HCT116 (cell line): ENCODE results near the gene C1orf167. TPM values are rescaled to one million over a fixed set of nuclear protein-coding genes. Genes with fewer than 3 reads are reported as not detected.

Source experiments
- ATAC-seq: fragments of 200-7000 bp; cut with Tn5 transposase; 2 replicates; pipeline ENCODE4 v1.9.1; 2020; ENCODE audit warnings: mild to moderate bottlenecking, moderate library complexity
- BruUV-seq: library from RNA; stranded (reverse); fragments of 400-500 nt; replicated peaks from 2 replicates; lab custom pipeline; 2021; lab: Mats Ljungman, UMichigan
- CTCF ChIA-PET: fragments of 300-600 bp; sonication (Branson Sonifier 250); formaldehyde crosslinking; loops from one replicate; lab custom pipeline; 2021; ENCODE audit warnings: antibody characterized with exemption; lab: Charles Lee
- POLR2A ChIA-PET: fragments of 300-600, 350-600 bp; sonication (Branson Sonifier 250); formaldehyde crosslinking; loops from one replicate; lab custom pipeline; 2021; ENCODE audit warnings: antibody characterized with exemption; lab: Charles Lee
- RAD21 ChIA-PET, 2 experiments: fragments of 300-600 bp; sonication (Branson Sonifier 250); formaldehyde crosslinking; loops; one replicate each; lab custom pipeline; 2023; ENCODE audit warnings: low total read pairs in 2 of 2; ENCODE audit not compliant: uncharacterized antibody in 2 of 2, unreplicated experiment in 2 of 2, low non-redundant PET in 1 of 2; lab: Charles Lee
- DNase-seq: peaks from one replicate; pipeline ENCODE4 v3.0.0-alpha.2; 2010; ENCODE audit warnings: low read depth, low spot score
- H2AFZ ChIP-seq: fragments of 200-600 bp; shearing (Covaris generic), sonication (generic); 2 replicates; pipeline ENCODE4 v1.6.1; 2017; ENCODE audit warnings: low read depth, mixed run types, mixed read lengths, antibody characterized with exemption, low read length; ENCODE audit not compliant: poor library complexity, severe bottlenecking
- H3K27ac ChIP-seq: 2 replicates; pipeline ENCODE4 v1.5.1; 2012; ENCODE audit warnings: low read depth, low read length
- H3K27me3 ChIP-seq: fragments of 200-600 bp; sonication (generic); 2 replicates; pipeline ENCODE4 v1.6.1; 2016; ENCODE audit warnings: mixed run types, low read length, mixed read lengths; ENCODE audit not compliant: insufficient read depth
- H3K36me3 ChIP-seq, 2 experiments: fragments of 200-500 bp in 1 of 2; fragments of 200-600 bp in 1 of 2; sonication (Bioruptor generic) in 1 of 2; sonication (generic) in 1 of 2; 2 replicates each; pipeline versions ENCODE4 v1.5.1 to v1.6.1; 2014 to 2016; ENCODE audit warnings: low read length in 2 of 2, inconsistent platforms in 1 of 2, mixed read lengths in 1 of 2, mixed run types in 1 of 2; ENCODE audit not compliant: insufficient read depth in 2 of 2, control insufficient read depth in 1 of 2
- H3K4me1 ChIP-seq, 2 experiments: fragments of 200-600 bp in 1 of 2; sonication (generic) in 1 of 2; 2 replicates each; pipeline versions ENCODE4 v1.5.1 to v1.6.1; 2012 to 2017; ENCODE audit warnings: low read length in 2 of 2, inconsistent platforms in 1 of 2, mild to moderate bottlenecking in 1 of 2, mixed read lengths in 1 of 2, mixed run types in 1 of 2, moderate library complexity in 1 of 2; ENCODE audit not compliant: insufficient read depth in 2 of 2, control insufficient read depth in 1 of 2
- H3K4me2 ChIP-seq: fragments of 200-600 bp; sonication (generic); 2 replicates; pipeline ENCODE4 v1.6.1; 2017; ENCODE audit warnings: mixed run types, low read length, mixed read lengths
- H3K4me3 ChIP-seq, 2 experiments: fragments of 200-600 bp in 1 of 2; sonication (generic) in 1 of 2; replicated peaks in 1 of 2; 2 replicates each; pipeline ENCODE4 v1.5.1; 2011 to 2016; ENCODE audit warnings: low read length in 2 of 2, control low read depth in 1 of 2, low read depth in 1 of 2, mild to moderate bottlenecking in 1 of 2, mixed read lengths in 1 of 2, mixed run types in 1 of 2
- H3K79me2 ChIP-seq: fragments of 200-600 bp; sonication (generic); 2 replicates; pipeline ENCODE4 v1.6.1; 2017; ENCODE audit warnings: mild to moderate bottlenecking, mixed run types, low read length, moderate library complexity, mixed read lengths; ENCODE audit not compliant: insufficient read depth
- H3K9ac ChIP-seq: fragments of 200-600 bp; sonication (generic); 2 replicates; pipeline ENCODE4 v1.6.1; 2016; ENCODE audit warnings: low read length, mixed read lengths
- H3K9me2 ChIP-seq: fragments of 200-600 bp; sonication (generic), shearing (Covaris generic); 2 replicates; pipeline ENCODE4 v1.6.1; 2017; ENCODE audit warnings: mixed run types, mild to moderate bottlenecking, moderate library complexity; ENCODE audit not compliant: insufficient read depth
- H3K9me3 ChIP-seq, 2 experiments: fragments of 200-500 bp in 1 of 2; fragments of 200-600 bp in 1 of 2; sonication (Bioruptor generic) in 1 of 2; sonication (generic) in 1 of 2; 2 replicates each; pipeline ENCODE4 v1.6.1; 2014 to 2017; ENCODE audit warnings: low read length in 2 of 2, mixed read lengths in 2 of 2, inconsistent platforms in 1 of 2, low read depth in 1 of 2, mild to moderate bottlenecking in 1 of 2, mixed run types in 1 of 2, moderate library complexity in 1 of 2; ENCODE audit not compliant: control insufficient read depth in 1 of 2, insufficient read depth in 1 of 2
- H4K20me1 ChIP-seq: fragments of 200-600 bp; sonication (generic), shearing (Covaris generic); 2 replicates; pipeline ENCODE4 v1.6.1; 2017; ENCODE audit warnings: mixed run types, mild to moderate bottlenecking, moderate library complexity; ENCODE audit not compliant: insufficient read depth
- CBX3 ChIP-seq: IDR thresholded peaks from 2 replicates; pipeline ENCODE4 v1.6.1; 2012; ENCODE audit warnings: low read depth
- CEBPB ChIP-seq: IDR thresholded peaks from 2 replicates; pipeline ENCODE4 v1.6.1; 2012; ENCODE audit warnings: low read depth
- EGR1 ChIP-seq: IDR thresholded peaks from 2 replicates; pipeline ENCODE4 v1.6.1; 2012; ENCODE audit warnings: low read depth
- ELF1 ChIP-seq: IDR thresholded peaks from 2 replicates; pipeline ENCODE4 v1.6.1; 2012; ENCODE audit warnings: low read depth, borderline replicate concordance
- EZH2 ChIP-seq: fragments of 200-600 bp; sonication (generic); IDR thresholded peaks from 2 replicates; pipeline ENCODE4 v1.6.1; 2017; ENCODE audit warnings: antibody characterized with exemption, mixed run types
- FOSL1 ChIP-seq: IDR thresholded peaks from 2 replicates; pipeline ENCODE4 v1.6.1; 2012; ENCODE audit warnings: low read depth
- JUND ChIP-seq: IDR thresholded peaks from 2 replicates; pipeline ENCODE4 v1.6.1; 2012
- POLR2AphosphoS5 ChIP-seq: IDR thresholded peaks from 2 replicates; pipeline ENCODE4 v1.6.1; 2011; ENCODE audit warnings: mild to moderate bottlenecking, low read depth, low read length, moderate library complexity
- RAD21 ChIP-seq: IDR thresholded peaks from 2 replicates; pipeline ENCODE4 v1.6.1; 2012; ENCODE audit warnings: low read depth, mild to moderate bottlenecking
- SIN3A ChIP-seq: IDR thresholded peaks from 2 replicates; pipeline ENCODE4 v1.6.1; 2012; ENCODE audit warnings: low read depth
- SP1 ChIP-seq: IDR thresholded peaks from 2 replicates; pipeline ENCODE4 v1.6.1; 2012; ENCODE audit warnings: low read depth
- SRF ChIP-seq: IDR thresholded peaks from 2 replicates; pipeline ENCODE4 v1.6.1; 2012; ENCODE audit warnings: low read depth
- TCF7L2 ChIP-seq: IDR thresholded peaks from 2 replicates; pipeline ENCODE4 v1.7.0; 2011; ENCODE audit warnings: borderline replicate concordance, inconsistent platforms; ENCODE audit not compliant: insufficient read depth, insufficient read length; ENCODE audit errors: extremely low read depth
- YY1 ChIP-seq: IDR thresholded peaks from 2 replicates; pipeline ENCODE4 v1.6.1; 2011; ENCODE audit warnings: low read length, low read depth, moderate library complexity, mild to moderate bottlenecking; ENCODE audit not compliant: insufficient replicate concordance; ENCODE audit errors: extremely low read depth
- ZFX ChIP-seq: fragments of 450-650 bp; IDR thresholded peaks from 2 replicates; pipeline ENCODE4 v1.6.1; 2017
- intact Hi-C: fragments of 100-400 bp; cut with micrococcal nuclease; formaldehyde crosslinking; loops from 2 replicates; pipeline ENCODE4 v1.10.0; 2022
- total RNA-seq: library from RNA; stranded (reverse); gene quantifications from one replicate; pipeline ENCODE4 v1.2.1, GENCODE V29; 2021; ENCODE audit not compliant: unreplicated experiment
- TF ChIP-seq, protein P1 (sequence below): IDR thresholded peaks from 2 replicates; pipeline ENCODE4 v1.6.1; 2012; ENCODE audit warnings: low read depth
- TF ChIP-seq, protein P2 (sequence below): IDR thresholded peaks from 2 replicates; pipeline ENCODE4 v1.6.1; 2012
- TF ChIP-seq, protein P3 (sequence below), 3 experiments: fragments of 200-600 bp in 1 of 3; sonication (generic) in 1 of 3; IDR thresholded peaks in 2 of 3; conservative IDR thresholded peaks in 1 of 3; 2 replicates each; pipeline ENCODE4 v1.5.1; 2012 to 2017; ENCODE audit warnings: low read depth in 2 of 3, low read length in 2 of 3, antibody characterized with exemption in 1 of 3, borderline replicate concordance in 1 of 3, control low read depth in 1 of 3, mild to moderate bottlenecking in 1 of 3, mixed read lengths in 1 of 3, mixed run types in 1 of 3, moderate library complexity in 1 of 3; ENCODE audit not compliant: insufficient read depth in 1 of 3
- TF ChIP-seq, protein P4 (sequence below): IDR thresholded peaks from 2 replicates; pipeline ENCODE4 v1.6.1; 2012
- TF ChIP-seq, protein P5 (sequence below): IDR thresholded peaks from 2 replicates; pipeline ENCODE4 v1.6.1; 2011; ENCODE audit warnings: mild to moderate bottlenecking, low read length, moderate library complexity; ENCODE audit not compliant: insufficient replicate concordance; ENCODE audit errors: extremely low read depth

C1orf167 gene
- total RNA-seq, 1 experiment from 2014 or later = 0.12 TPM

DNA sequence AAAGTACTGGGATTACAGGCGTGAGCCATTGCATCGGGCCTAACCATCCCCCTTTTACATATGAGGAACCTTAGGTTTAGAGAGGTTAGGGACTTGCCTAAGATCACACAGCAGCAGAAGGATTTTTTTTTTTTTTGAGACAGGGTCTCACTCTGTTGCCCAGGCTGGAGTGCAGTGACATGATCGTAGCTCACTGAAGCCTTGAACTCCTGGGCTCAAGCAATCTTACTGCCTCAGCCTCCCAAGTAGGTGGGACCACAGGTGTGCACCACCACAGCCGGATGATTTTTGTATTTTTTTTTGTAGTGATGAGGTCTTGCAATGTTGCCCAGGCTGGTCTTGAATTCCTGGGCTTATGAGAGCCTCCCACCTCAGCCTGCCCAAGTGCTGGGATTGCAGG lies 2.2 kb upstream of the C1orf167 start:
- TF ChIP-seq ELF1 = no peak
- no peak for TF ChIP-seq SIN3A
- TF ChIP-seq, protein P1, sequence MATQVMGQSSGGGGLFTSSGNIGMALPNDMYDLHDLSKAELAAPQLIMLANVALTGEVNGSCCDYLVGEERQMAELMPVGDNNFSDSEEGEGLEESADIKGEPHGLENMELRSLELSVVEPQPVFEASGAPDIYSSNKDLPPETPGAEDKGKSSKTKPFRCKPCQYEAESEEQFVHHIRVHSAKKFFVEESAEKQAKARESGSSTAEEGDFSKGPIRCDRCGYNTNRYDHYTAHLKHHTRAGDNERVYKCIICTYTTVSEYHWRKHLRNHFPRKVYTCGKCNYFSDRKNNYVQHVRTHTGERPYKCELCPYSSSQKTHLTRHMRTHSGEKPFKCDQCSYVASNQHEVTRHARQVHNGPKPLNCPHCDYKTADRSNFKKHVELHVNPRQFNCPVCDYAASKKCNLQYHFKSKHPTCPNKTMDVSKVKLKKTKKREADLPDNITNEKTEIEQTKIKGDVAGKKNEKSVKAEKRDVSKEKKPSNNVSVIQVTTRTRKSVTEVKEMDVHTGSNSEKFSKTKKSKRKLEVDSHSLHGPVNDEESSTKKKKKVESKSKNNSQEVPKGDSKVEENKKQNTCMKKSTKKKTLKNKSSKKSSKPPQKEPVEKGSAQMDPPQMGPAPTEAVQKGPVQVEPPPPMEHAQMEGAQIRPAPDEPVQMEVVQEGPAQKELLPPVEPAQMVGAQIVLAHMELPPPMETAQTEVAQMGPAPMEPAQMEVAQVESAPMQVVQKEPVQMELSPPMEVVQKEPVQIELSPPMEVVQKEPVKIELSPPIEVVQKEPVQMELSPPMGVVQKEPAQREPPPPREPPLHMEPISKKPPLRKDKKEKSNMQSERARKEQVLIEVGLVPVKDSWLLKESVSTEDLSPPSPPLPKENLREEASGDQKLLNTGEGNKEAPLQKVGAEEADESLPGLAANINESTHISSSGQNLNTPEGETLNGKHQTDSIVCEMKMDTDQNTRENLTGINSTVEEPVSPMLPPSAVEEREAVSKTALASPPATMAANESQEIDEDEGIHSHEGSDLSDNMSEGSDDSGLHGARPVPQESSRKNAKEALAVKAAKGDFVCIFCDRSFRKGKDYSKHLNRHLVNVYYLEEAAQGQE = no peak
- TF ChIP-seq, protein P2, sequence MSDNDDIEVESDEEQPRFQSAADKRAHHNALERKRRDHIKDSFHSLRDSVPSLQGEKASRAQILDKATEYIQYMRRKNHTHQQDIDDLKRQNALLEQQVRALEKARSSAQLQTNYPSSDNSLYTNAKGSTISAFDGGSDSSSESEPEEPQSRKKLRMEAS = no peak
- no peak for TF ChIP-seq CEBPB
- no peak for TF ChIP-seq TCF7L2
- no peak for TF ChIP-seq ZFX
- TF ChIP-seq RAD21 = no peak
- no peak for TF ChIP-seq EGR1
- TF ChIP-seq SRF = no peak
- TF ChIP-seq, protein P3, sequence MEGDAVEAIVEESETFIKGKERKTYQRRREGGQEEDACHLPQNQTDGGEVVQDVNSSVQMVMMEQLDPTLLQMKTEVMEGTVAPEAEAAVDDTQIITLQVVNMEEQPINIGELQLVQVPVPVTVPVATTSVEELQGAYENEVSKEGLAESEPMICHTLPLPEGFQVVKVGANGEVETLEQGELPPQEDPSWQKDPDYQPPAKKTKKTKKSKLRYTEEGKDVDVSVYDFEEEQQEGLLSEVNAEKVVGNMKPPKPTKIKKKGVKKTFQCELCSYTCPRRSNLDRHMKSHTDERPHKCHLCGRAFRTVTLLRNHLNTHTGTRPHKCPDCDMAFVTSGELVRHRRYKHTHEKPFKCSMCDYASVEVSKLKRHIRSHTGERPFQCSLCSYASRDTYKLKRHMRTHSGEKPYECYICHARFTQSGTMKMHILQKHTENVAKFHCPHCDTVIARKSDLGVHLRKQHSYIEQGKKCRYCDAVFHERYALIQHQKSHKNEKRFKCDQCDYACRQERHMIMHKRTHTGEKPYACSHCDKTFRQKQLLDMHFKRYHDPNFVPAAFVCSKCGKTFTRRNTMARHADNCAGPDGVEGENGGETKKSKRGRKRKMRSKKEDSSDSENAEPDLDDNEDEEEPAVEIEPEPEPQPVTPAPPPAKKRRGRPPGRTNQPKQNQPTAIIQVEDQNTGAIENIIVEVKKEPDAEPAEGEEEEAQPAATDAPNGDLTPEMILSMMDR (IDR thresholded peaks at IDR 0.05 in 2 of 3, conservative IDR thresholded peaks at IDR 0.05 in 1 of 3; ENCODE audit: borderline replicate concordance in 1 of 3, insufficient read depth in 1 of 3, low read depth in 2 of 3, low read length in 2 of 3) = no peak
- no peak for TF ChIP-seq SP1
- no peak for TF ChIP-seq POLR2AphosphoS5
- no peak for TF ChIP-seq CBX3
- TF ChIP-seq YY1 = no peak
- TF ChIP-seq EZH2 = no peak
- TF ChIP-seq, protein P4, sequence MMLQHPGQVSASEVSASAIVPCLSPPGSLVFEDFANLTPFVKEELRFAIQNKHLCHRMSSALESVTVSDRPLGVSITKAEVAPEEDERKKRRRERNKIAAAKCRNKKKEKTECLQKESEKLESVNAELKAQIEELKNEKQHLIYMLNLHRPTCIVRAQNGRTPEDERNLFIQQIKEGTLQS = no peak
- TF ChIP-seq, protein P5, sequence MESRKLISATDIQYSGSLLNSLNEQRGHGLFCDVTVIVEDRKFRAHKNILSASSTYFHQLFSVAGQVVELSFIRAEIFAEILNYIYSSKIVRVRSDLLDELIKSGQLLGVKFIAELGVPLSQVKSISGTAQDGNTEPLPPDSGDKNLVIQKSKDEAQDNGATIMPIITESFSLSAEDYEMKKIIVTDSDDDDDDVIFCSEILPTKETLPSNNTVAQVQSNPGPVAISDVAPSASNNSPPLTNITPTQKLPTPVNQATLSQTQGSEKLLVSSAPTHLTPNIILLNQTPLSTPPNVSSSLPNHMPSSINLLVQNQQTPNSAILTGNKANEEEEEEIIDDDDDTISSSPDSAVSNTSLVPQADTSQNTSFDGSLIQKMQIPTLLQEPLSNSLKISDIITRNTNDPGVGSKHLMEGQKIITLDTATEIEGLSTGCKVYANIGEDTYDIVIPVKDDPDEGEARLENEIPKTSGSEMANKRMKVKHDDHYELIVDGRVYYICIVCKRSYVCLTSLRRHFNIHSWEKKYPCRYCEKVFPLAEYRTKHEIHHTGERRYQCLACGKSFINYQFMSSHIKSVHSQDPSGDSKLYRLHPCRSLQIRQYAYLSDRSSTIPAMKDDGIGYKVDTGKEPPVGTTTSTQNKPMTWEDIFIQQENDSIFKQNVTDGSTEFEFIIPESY = no peak
- no peak for TF ChIP-seq FOSL1
- no peak for TF ChIP-seq JUND
- no TSS peak for BruUV-seq
- H3K4me3 ChIP-seq = no peak overlapping the region
- ChIA-PET RAD21 (no interaction called here), CTCF (no interaction called here), POLR2A (no interaction called here)
- ATAC-seq (no peak), DNase-seq (no peak)
- H4K20me1 ChIP-seq = no peaks in the 10 kb centered on the region
- H3K4me1 ChIP-seq = peaks cover 0 to 8% of the 10 kb centered on the region in 2 experiments; a peak in 1 of 4 replicates
- H3K9me2 ChIP-seq = no peaks in the 10 kb centered on the region
- H3K27me3 ChIP-seq = no peaks in the 10 kb centered on the region
- H3K27ac ChIP-seq = no peak overlapping the region
- intact Hi-C loops = no loop called here
- no peaks in the 10 kb centered on the region for H3K36me3 ChIP-seq
- H3K9ac ChIP-seq = no peak overlapping the region
- no peak overlapping the region for H3K4me2 ChIP-seq
- H3K79me2 ChIP-seq = no peaks in the 10 kb centered on the region
- no peaks in the 10 kb centered on the region; a peak in 1 of 4 replicates for H3K9me3 ChIP-seq
- no peak overlapping the region for H2AFZ ChIP-seq
